A549 treated with GW870086 at 1 μM for 4 hours (cell line): ENCODE measurements around the gene AOX1. TPM values are rescaled to one million over a fixed set of nuclear protein-coding genes. Genes with fewer than 3 reads are reported as not detected.

ENCODE experiments used
- total RNA-seq: library from RNA; stranded (reverse); fragments of 200-300 nt; extraction: Qiagen RNA extraction; gene quantifications from 5 replicates; pipeline ENCODE4 v1.2.3, GENCODE V29; 2022; ENCODE audit warnings: low read depth

Gene AOX1
- total RNA-seq = 3.8 to 7.2 TPM (median 4.9 TPM) in 5 replicates

GRCh38 chr2:200585730-200586643, at the start of gene AOX1:
TSS of gene AOX1 (plus strand) at chr2:200586014. CDS start at chr2:200586109, 95 bp downstream.

Other genes starting within 250 kb of the AOX1 start
- gene KCTD18, start 75.9 kb upstream of the AOX1 start, total RNA-seq = 8.9 to 11.0 TPM (median 9.9 TPM) in 5 replicates
- gene SGO2, start 59.8 kb upstream of the AOX1 start, total RNA-seq = 10.3 to 17.6 TPM (median 13.6 TPM) in 5 replicates
- gene BZW1, start 225.9 kb downstream of the AOX1 start, total RNA-seq = 363 to 728 TPM (median 495 TPM) in 5 replicates